ENCODE results near the gene EEIG2.
"Not testable (repeated sequence)": the region's sequence is repeated elsewhere in the genome, so short reads cannot be mapped to it uniquely, and the experiment has no call there.

Gene EEIG2

GRCh38 chr1:108547493-108547892 lies 12.4 kb upstream of the EEIG2 start:
- not testable (repeated sequence) for DNase-seq (ENCODE audit: low read depth in 2 of 2)

GRCh38 chr1:108551137-108551862 lies 8.6 kb upstream of the EEIG2 start:
- no peak for DNase-seq (ENCODE audit: low read depth in 2 of 2)

GRCh38 chr1:108553905-108554304 lies 6.0 kb upstream of the EEIG2 start:
- DNase-seq (ENCODE audit: low read depth in 2 of 2), result no peak

DNA sequence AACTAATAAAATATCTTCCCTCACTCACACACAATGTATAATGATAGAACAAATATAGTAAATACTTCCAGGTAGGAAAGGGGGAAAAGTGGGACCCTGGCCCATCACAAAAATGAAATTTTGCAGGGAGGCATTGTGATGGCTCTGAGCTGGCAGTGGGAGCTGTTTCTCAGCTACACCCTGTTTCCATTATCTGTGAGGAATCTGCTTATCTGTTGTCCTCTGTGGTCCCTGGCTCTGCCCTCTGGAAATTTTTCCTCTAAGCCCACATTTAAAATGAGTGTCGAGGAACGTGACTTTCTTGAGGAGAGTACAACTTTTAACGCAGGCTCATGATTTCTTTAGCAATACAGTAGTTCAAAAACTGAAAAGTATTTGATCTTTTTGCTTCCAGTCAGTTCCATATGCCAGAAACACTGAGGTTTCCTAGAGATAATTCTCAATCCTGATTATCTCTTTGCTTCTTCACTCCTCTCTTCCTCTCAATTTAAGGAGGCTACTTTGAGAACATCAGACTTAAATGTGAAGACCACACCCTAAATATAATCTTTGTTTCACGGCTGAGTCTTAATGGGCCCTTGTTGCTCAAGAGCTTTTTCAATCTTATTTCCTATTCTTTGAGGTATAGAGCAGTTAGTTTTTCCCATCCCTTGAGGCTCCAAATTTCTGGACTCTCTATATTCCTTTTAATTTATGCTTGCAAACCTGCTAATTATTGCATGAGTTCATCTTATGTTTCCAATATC lies 5.0 kb upstream of the EEIG2 start:
- DNase-seq (ENCODE audit: low read depth in 2 of 2), result no peak

DNA sequence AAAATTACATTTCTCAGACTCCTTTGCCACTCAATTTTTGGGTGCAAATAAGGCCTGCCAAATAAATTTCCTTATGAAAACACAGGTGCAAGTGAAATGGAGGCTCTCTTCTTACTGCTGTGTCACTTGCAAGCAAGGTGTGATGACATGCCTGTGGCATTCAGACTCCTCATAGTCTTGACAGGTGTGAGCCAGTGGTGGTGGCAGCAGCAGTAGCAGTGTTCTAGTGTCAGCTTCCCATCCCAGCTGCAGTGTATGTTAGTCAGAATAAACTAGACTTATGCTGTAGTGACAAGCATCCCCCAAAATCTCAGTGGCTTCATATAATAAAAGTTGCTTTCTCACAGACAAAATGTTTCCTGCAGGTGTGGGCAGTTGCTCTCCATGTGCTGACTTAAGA lies 3.8 kb upstream of the EEIG2 start:
- DNase-seq (ENCODE audit: low read depth in 2 of 2), result no peak

- no peak for DNase-seq (ENCODE audit: low read depth in 2 of 2)
Observed at GRCh38 chr1:108556499-108556898, 3.4 kb upstream of the EEIG2 start.

DNA sequence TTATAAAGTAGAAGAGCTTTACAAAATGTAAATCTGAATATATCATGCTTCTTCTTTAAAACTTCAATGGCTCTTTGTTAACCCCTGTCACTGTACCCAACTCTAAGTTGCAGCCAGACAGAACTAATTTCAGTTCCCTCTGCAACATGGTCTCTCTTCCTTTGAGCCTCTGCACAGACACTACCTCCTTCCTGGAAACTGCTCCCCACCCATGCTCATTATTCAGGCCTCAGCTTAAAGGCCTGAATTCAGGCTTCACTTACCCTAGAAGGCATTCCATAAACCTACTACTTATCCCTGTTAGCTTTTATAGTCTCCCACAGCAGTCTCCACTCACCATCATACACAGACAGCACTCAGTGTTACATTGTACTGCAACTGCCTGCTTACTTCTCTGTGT lies 2.6 kb upstream of the EEIG2 start:
- no peak for DNase-seq (ENCODE audit: low read depth in 2 of 2)

DNA sequence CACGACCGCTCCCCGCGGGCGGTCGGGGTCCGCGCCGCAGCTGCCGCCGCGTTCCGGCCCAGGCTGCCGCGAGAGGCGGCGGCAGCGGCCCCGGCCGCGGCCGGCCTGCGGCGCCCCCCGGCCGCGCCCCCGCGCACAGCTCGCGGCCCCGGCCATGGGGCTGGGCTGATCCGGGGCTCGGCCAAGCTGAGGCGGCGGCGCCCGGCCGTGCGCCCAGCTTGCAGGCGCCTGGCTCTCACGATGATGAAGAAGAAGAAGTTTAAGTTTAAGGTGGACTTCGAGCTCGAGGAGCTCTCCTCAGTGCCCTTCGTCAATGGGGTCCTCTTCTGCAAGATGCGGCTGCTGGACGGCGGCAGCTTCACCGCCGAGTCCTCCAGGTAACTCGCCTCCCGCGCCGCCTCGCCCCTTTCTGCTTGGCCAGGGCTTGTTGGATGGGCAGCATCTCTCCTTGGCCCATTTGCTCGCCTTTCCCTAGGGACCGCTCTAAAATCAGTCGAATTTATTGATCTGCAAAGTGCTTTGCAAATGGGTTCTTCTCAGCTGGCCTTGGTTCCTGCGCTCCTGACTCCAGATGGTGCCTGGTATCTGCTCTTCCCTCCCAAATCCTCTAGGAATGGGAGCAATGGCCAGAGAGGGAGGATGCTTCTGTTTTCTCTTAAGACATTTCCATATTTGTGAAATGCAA lies 431 bp downstream of the EEIG2 start:
- DNase-seq (ENCODE audit: low read depth in 2 of 2), result no peak

GRCh38 chr1:108560874-108561459 lies 1.1 kb downstream of the EEIG2 start:
- DNase-seq (ENCODE audit: low read depth in 2 of 2), result no peak

GRCh38 chr1:108561689-108562326 lies 1.9 kb downstream of the EEIG2 start:
- DNase-seq (ENCODE audit: low read depth in 2 of 2), result peak; percentile 56 to 64

DNA sequence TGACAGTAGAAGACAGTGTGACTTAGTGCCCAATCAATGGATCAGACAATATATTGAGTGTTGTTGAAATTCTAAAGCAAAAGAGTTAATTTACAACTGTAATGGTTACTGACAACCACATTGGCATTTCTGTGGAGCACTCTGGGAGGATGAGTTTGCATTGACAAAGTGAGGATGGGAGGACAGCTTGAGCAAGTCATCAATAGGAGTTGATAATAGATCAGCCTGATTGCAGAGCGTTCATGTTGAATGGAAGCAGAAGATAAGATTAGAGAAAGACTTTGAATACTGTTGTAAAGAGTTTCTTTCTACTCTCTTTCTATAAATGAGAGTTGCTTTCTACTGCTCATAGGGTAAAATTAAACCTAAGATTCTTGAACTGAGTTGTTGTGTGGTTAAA lies 3.9 kb downstream of the EEIG2 start:
- no peak for DNase-seq (ENCODE audit: low read depth in 2 of 2)

- no peak for DNase-seq (ENCODE audit: low read depth in 2 of 2)
Observed at GRCh38 chr1:108565081-108565480, 5.2 kb downstream of the EEIG2 start.

GRCh38 chr1:108565512-108565911 lies 5.6 kb downstream of the EEIG2 start:
- DNase-seq (ENCODE audit: low read depth in 2 of 2), result no peak

DNA sequence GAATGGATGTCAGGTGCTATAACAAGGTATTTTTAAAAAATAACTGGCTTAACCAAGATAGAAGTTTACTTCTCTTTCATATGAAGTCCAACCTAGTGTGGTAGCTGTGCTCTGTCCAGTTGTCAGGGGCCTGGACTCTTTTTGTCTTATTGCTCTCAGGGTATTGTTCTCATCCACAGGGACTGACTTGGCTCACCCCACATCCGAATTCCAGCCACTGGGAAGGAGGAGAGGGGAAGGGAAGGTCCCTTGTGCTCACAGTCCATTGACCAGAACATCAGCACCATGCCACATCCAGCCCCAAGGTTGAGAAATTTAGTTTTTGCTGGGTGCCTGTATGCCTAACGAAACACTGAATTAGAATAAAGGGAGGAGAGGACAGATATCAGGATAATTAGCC lies 8.7 kb downstream of the EEIG2 start:
- no peak for DNase-seq (ENCODE audit: low read depth in 2 of 2)

- no peak for DNase-seq (ENCODE audit: low read depth in 2 of 2)
Observed at GRCh38 chr1:108569097-108569728, 9.3 kb downstream of the EEIG2 start.

DNA sequence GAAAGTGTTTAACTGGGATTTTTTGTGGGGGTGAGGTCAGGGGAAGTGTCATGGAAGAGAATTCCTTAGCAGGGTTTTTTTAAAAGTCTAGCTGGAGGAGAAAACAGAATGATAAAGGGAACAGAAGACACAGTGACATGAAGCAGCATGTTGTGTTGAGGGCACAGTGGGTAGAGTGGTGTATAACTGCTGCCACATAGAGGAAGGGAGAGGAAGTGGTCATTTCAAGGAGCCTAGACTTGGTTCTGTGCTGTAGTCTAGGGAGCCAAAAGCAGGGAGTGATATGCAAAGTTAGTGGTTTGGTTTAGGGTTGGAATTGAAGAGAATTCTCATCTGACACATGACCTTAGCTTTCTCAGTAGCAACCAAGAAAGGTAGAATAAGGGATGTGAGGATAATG lies 10.2 kb downstream of the EEIG2 start:
- no peak for DNase-seq (ENCODE audit: low read depth in 2 of 2)

GRCh38 chr1:108570998-108571401 lies 11.1 kb downstream of the EEIG2 start:
- DNase-seq (ENCODE audit: low read depth in 2 of 2), result no peak

- DNase-seq (ENCODE audit: low read depth in 2 of 2), result no peak
Observed at GRCh38 chr1:108572182-108572581, 12.3 kb downstream of the EEIG2 start.

DNA sequence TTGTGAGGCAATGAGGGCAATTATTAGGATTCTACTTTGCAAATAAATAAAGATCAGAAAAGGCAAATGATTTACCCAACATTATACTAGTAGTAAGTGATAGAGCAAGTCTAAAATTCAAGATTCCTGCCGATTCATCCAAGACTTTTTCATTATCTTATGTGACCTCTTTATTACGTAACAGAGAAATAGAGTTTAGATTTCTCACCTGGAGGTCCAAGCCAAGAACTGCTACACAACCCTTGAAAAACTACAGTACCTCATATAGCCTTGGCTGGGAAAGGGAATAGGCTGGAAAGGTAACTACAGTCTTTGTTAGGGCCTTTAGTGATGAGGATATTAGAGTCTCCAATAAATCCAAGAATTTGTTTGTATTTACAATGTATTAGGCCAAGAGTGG lies 13.3 kb downstream of the EEIG2 start:
- no peak for DNase-seq (ENCODE audit: low read depth in 2 of 2)

DNA sequence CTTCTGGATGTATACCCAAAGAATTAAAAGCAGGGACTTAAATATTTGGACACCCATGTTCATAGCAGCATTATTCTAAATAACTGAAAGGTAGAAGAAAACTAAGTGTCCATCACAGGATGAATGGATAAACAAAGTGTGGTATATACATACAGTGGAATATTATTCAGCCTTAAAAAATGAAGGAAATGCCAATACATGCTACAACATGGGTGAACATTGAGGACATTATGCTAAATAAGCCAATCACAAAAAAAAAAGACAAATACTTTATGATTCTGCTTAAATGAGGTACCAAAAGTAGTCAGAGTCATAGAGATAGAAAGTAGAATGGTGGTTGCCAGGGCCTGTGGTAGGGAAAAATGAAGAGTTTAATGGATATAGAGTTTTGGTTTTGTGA lies 14.1 kb downstream of the EEIG2 start:
- DNase-seq (ENCODE audit: low read depth in 2 of 2), result no peak

GRCh38 chr1:108575375-108575774 lies 15.5 kb downstream of the EEIG2 start:
- no peak for DNase-seq (ENCODE audit: low read depth in 2 of 2)

Data from stimulated activated CD8-positive, alpha-beta memory T cell treated with anti-CD3 and anti-CD28 coated beads, Interleukin-7, amount 100 ng/mL, for 1 hour (primary cell).